ENCODE measurements around the gene BCL7B.
"Not testable (repeated sequence)": the region's sequence is repeated elsewhere in the genome, so short reads cannot be mapped to it uniquely, and the experiment has no call there.

BCL7B gene

DNA sequence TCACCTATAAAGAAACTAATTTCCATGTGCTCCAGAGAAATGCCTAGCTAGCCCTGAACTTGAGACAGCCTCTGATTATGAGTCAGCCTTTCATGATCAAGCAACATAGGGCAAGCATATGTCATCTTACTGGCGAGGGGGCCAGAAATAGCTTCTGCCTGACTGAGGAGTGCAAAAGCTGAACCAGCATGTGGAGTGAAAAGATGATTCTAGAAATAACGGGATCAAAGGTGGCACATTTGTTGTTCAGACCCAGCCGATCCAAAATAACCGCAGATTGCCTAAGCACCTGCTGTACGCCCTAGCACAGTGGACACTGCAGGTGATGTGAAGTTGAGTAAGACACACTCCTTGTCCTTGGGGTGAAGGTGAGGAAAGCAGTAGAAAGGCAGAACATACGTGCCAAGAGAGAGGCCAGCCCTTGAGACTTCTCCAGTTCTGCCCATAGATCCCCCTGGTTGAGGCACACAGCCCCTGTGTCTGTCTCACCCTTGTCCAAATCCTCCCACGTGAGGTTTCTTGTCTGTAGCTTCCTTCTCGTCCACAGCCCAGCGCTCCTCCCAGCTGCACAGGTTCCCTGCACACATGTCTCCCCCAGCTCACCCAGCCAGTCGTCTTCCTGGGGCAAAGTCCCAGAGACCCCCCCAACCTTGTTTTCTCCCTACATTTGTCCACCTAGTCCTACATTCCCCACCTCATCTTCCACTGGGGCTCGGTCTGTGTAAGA lies 2.8 kb upstream of the BCL7B start:
- TF ChIP-seq, protein P1, sequence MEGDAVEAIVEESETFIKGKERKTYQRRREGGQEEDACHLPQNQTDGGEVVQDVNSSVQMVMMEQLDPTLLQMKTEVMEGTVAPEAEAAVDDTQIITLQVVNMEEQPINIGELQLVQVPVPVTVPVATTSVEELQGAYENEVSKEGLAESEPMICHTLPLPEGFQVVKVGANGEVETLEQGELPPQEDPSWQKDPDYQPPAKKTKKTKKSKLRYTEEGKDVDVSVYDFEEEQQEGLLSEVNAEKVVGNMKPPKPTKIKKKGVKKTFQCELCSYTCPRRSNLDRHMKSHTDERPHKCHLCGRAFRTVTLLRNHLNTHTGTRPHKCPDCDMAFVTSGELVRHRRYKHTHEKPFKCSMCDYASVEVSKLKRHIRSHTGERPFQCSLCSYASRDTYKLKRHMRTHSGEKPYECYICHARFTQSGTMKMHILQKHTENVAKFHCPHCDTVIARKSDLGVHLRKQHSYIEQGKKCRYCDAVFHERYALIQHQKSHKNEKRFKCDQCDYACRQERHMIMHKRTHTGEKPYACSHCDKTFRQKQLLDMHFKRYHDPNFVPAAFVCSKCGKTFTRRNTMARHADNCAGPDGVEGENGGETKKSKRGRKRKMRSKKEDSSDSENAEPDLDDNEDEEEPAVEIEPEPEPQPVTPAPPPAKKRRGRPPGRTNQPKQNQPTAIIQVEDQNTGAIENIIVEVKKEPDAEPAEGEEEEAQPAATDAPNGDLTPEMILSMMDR (IDR thresholded peaks at IDR 0.05; ENCODE audit: extremely low read depth, insufficient read depth, missing control alignments) = no peak
- in situ Hi-C loops (cut with MboI; ENCODE audit: low pct_unique_long_range_greater_than_20kb, low sequenced_read_pairs, unreplicated experiment) = no loop called here
- peak; percentile 62 for DNase-seq (ENCODE audit: low spot score)

DNA sequence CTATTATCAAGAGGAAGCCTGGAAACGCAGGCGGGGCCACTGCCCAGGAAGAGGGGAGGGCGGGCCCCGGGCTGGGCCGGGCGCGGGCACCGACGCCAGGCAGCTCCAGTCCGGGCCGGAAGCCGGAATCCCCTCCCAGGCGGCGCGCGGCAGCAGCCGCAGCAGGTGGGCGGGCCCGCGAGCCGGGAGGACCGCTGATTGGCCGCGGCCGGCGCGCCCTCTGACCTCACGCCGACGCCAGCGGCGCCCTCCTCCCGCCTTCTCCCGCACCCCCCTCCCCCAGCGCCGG lies 438 bp downstream of the BCL7B start:
- TF ChIP-seq, protein P1 (IDR thresholded peaks at IDR 0.05; ENCODE audit: extremely low read depth, insufficient read depth, missing control alignments) = no peak

DNA sequence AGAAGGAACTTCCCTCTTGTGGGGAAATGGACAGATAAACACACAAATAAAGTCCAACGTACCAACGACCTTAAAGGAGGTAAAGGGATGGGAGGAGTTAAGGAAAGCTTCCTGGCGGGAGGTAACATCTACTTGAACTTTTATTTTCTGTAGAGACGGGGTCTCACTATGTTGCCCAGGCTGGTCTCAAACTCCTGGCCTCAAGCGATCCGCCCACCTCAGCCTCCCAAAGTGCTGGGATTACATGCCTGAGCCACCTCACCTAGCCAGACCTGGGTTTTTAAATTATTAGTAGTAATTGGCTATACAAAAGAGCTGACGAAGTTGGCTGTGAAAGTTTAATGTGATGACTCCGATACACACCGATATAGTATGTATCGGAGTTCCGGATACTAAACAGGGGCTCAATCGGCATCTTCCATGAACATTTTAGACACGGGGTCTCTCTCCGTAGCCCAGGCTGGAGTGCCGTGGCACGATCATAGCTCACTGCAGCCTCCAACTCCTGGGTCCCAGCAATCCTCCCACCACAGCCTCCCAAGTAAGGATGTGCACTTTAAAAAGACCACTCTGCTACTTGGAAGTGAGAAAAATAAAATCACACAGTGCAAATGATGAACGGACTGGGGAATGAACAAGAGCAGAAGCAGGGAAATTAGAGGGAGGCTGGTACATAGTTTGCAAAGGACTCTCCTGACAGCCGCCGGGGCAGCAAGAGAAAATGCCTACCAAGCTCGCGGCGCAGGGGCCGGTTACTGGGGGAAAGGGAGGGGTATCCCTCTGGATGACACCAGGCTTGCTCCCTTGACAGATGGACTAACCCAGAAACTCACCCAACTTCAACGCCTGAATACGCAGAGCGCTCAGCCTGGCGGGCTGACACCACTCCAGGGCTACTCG lies 1.0 kb downstream of the BCL7B start:
- no peak for DNase-seq (ENCODE audit: low spot score)
- in situ Hi-C loops (cut with MboI; ENCODE audit: low pct_unique_long_range_greater_than_20kb, low sequenced_read_pairs, unreplicated experiment) = no loop called here
- TF ChIP-seq, protein P1 (IDR thresholded peaks at IDR 0.05; ENCODE audit: extremely low read depth, insufficient read depth, missing control alignments) = no peak

More for the DNA sequence above, 438 bp downstream of the BCL7B start:
- DNase-seq (ENCODE audit: low spot score) = peak; percentile 99
- in situ Hi-C loops (cut with MboI; ENCODE audit: low pct_unique_long_range_greater_than_20kb, low sequenced_read_pairs, unreplicated experiment) = no loop called here

DNA sequence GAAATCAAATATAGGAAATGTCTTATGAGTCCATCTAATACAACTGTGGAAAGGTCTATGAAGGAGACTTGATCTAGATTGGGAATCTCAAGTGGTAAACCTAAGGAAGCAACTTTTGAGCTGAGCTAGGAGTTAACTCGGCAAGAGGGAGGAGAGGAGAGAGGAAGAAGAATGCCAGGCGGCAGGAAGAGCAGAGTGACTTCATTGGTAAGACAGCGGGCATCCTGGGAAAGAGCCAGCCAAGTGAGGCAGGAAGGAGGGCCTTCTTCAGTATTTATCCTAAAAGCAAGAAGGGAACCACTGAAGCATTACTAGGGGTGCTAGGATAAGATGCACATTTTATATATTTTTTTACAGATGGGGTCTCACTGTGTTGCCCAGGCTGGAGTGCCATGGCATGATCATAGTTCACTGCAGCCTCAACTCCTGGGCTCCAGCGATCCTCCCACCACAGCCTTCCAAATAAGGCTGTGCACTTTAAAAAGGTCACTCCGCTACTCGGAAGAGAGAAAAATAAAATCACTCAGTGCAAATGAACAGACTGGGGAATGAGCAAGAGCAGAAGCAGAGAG lies 2.0 kb downstream of the BCL7B start:
- TF ChIP-seq, protein P1 (IDR thresholded peaks at IDR 0.05; ENCODE audit: extremely low read depth, insufficient read depth, missing control alignments) = no peak
- in situ Hi-C loops (cut with MboI; ENCODE audit: low pct_unique_long_range_greater_than_20kb, low sequenced_read_pairs, unreplicated experiment) = no loop called here
- no peak for DNase-seq (ENCODE audit: low spot score)

DNA sequence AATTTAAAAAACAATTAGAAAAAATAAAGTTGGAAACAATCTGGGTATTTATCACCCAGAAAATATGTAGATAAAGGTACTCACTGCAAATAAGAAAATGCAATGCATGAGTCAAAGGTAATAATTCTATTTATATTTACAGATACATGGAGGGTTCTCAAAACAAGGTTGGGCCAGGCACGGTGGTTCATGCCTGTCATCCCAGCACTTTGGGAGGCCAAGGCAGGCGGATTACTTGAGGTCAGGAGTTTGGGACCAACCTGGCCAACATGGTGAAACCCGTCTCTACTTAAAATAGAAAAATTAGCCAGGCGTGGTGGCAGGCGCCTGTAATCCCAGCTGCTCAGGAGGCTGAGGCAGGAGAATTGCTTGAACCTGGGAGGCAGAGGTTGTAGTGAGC lies 7.4 kb downstream of the BCL7B start:
- DNase-seq (ENCODE audit: low spot score); in situ Hi-C loops (cut with MboI; ENCODE audit: low pct_unique_long_range_greater_than_20kb, low sequenced_read_pairs, unreplicated experiment): not testable (repeated sequence)

DNA sequence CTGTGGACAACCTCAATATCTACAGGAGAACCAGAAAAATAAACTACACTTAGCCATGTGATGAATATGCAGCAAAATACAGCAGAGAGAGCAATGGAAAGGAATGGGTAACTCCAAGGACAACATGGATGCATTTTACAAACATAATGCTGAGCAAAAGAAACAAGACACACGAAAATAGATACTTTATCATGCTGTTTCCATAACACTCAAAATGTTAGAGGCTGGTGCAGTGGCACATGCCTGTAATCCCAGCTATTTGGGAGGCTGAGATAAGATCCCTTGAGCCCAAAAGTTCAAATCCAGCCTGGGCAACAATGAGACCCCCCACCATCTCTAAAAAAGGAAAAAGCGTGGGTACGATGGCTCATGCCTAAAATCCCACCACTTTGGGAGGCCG lies 8.3 kb downstream of the BCL7B start:
- DNase-seq (ENCODE audit: low spot score) = no peak
- TF ChIP-seq, protein P1 (IDR thresholded peaks at IDR 0.05; ENCODE audit: extremely low read depth, insufficient read depth, missing control alignments) = no peak
- in situ Hi-C loops (cut with MboI; ENCODE audit: low pct_unique_long_range_greater_than_20kb, low sequenced_read_pairs, unreplicated experiment) = no loop called here

GRCh38 chr7:73547841-73548240 lies 9.6 kb downstream of the BCL7B start:
- in situ Hi-C loops (cut with MboI; ENCODE audit: low pct_unique_long_range_greater_than_20kb, low sequenced_read_pairs, unreplicated experiment) = no loop called here
- DNase-seq (ENCODE audit: low spot score) = no peak
- TF ChIP-seq, protein P1 (IDR thresholded peaks at IDR 0.05; ENCODE audit: extremely low read depth, insufficient read depth, missing control alignments) = no peak

Measured in GM13977 (cell line).